Spleen (tissue), 7 donors: ENCODE results near the gene FAAP100.

Experiments
- CTCF ChIP-seq, 11 experiments: fragments of 200-600 bp in 7 of 11; fragments of 450-650 bp in 4 of 11; sonication (generic) in 4 of 11; IDR thresholded peaks in 8 of 11; conservative IDR thresholded peaks in 3 of 11; 1 replicate in 7 of 11; 2 replicates in 4 of 11; pipeline versions ENCODE4 v1.4.0 to v1.8.0; 2016 to 2021; ENCODE audit warnings: antibody characterized with exemption in 11 of 11, inconsistent platforms in 4 of 11, mild to moderate bottlenecking in 1 of 11
- POLR2A ChIP-seq, 3 donors: fragments of 450-650 bp; IDR thresholded peaks; one replicate each; pipeline ENCODE4 v1.5.1; 2017; ENCODE audit warnings: antibody characterized with exemption in 3 of 3, mild to moderate bottlenecking in 1 of 3
- POLR2AphosphoS5 ChIP-seq, 3 donors: sonication (generic); formaldehyde crosslinking; IDR thresholded peaks; one replicate each; pipeline ENCODE4 v1.5.1; 2017; ENCODE audit warnings: antibody characterized with exemption in 3 of 3
- donor health status: DM: no; HTN: no; CAD: no; lungs with moderate emphysema.
- donor health status: DM: no; HTN: no; CAD: no.
- donor health status: DM: no; HTN: no; CAD: no.

DNA sequence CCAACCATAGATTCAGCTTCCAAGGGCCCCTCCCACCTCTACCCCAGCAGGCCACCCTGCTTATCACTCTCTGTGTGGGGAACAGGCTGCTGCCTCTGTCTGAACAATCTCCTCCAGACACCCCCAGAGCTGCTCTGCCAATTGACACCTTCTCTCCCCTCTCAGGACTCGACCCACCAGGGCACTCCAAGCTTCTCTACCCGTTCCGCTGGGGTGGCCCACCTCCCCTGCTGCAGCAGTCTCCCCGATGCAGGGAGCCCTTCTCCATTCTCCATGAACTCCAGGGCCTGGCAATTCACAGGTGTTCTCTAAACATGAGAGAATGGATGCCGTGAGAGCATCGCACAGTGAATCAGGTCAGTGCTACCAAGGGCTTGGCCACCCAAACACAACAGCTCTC is 28.3 kb upstream of the FAAP100 start:
- TF ChIP-seq CTCF (IDR thresholded peaks at IDR 0.05 in 8 of 11, conservative IDR thresholded peaks at IDR 0.05 in 3 of 11) (no peak), POLR2A (IDR thresholded peaks at IDR 0.05) (no peak), POLR2AphosphoS5 (IDR thresholded peaks at IDR 0.05) (no peak)
